ENCODE results near the gene ALG6. TPM values are rescaled to one million over a fixed set of nuclear protein-coding genes. Genes with fewer than 3 reads are reported as not detected.

ALG6 gene
- total RNA-seq, 1 experiment from 2014 or later = 5.4 TPM

DNA sequence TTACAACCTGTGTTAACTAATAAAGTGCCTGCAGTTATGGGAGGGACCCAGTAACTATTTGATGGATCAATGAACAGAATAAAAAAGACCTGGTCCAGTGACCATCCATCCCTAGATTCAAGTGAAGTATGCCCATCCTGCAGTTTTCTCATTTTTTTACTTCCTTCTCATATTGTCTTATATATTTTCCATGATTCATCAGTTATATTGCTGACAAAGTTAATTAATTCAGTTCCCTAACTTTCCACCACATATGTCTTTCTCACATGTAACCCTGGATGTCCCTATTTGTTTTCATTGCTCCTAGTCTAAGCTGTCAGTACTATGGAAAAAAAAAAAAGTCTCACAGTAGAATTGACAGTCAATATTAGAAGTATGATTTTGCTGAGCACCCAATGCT lies 91.3 kb downstream of the ALG6 start:
- TF ChIP-seq, protein P1, sequence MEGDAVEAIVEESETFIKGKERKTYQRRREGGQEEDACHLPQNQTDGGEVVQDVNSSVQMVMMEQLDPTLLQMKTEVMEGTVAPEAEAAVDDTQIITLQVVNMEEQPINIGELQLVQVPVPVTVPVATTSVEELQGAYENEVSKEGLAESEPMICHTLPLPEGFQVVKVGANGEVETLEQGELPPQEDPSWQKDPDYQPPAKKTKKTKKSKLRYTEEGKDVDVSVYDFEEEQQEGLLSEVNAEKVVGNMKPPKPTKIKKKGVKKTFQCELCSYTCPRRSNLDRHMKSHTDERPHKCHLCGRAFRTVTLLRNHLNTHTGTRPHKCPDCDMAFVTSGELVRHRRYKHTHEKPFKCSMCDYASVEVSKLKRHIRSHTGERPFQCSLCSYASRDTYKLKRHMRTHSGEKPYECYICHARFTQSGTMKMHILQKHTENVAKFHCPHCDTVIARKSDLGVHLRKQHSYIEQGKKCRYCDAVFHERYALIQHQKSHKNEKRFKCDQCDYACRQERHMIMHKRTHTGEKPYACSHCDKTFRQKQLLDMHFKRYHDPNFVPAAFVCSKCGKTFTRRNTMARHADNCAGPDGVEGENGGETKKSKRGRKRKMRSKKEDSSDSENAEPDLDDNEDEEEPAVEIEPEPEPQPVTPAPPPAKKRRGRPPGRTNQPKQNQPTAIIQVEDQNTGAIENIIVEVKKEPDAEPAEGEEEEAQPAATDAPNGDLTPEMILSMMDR (IDR thresholded peaks at IDR 0.05; ENCODE audit: unreplicated experiment) = no peak
- POLR2A ChIA-PET = no interaction called here
- intact Hi-C loops (cut with micrococcal nuclease) = no loop called here
- BruUV-seq (replicated peaks) = no TSS peak
- Mint-ChIP-seq H3K4me3 (ENCODE audit: unreplicated experiment) (no peak overlapping the region), H3K27ac (ENCODE audit: low read depth, unreplicated experiment) (no peak overlapping the region), H3K27me3 (ENCODE audit: insufficient read depth, unreplicated experiment) (no peaks in the 10 kb centered on the region), H3K36me3 (ENCODE audit: insufficient read depth, unreplicated experiment) (no peaks in the 10 kb centered on the region), H3K9me3 (ENCODE audit: unreplicated experiment) (no peaks in the 10 kb centered on the region), H3K4me1 (ENCODE audit: insufficient read depth, unreplicated experiment) (no peaks in the 10 kb centered on the region)
- CTCF ChIA-PET = no interaction called here
- DNase-seq (ENCODE audit: unreplicated experiment) = no peak

DNA sequence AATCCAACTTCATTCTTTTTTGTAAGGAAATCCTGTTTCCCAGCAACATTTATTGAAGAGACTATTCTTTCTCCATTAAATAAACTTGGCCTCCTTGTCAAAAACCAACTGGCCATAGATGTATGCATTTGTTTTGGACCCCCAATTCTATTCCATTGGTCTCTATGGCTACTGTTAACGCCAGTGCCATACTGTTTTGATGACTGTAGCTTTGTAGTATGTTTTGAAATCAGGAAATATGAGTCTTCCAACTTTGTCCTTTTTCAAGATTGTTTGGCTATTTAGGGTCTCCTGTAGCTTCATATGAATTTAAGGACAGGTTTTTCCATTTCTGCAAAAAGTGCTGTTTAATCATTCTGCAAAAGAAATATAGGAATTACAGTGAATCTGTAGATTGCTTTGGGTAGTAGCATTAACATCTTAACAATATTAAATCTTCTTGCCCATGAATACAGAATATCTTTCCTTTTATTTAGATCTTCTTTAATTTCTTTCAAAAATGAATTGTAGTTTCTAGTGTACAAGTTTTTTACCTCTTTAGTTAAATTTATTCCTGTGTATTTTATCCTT lies 94.3 kb downstream of the ALG6 start:
- BruUV-seq (replicated peaks) = no TSS peak
- no peaks in the 10 kb centered on the region for H3K4me1 Mint-ChIP-seq (ENCODE audit: insufficient read depth, unreplicated experiment)
- intact Hi-C loops (cut with micrococcal nuclease) = no loop called here
- DNase-seq (ENCODE audit: unreplicated experiment) = no peak
- no peak overlapping the region for H3K27ac Mint-ChIP-seq (ENCODE audit: low read depth, unreplicated experiment)
- ChIA-PET CTCF (interaction anchor here (2.0 kb wide), 1 partner anchor 20 kb away, joined by 5 read pairs; no protein-coding TSS in a partner anchor), POLR2A (interaction anchor here (0.7 kb wide), 1 partner anchor 51 kb away, joined by 3 read pairs; no protein-coding TSS in a partner anchor)
- no peak overlapping the region for H3K4me3 Mint-ChIP-seq (ENCODE audit: unreplicated experiment)
- TF ChIP-seq, protein P1 (IDR thresholded peaks at IDR 0.05; ENCODE audit: unreplicated experiment) = no peak
- H3K36me3 Mint-ChIP-seq (ENCODE audit: insufficient read depth, unreplicated experiment) = no peaks in the 10 kb centered on the region
- no peaks in the 10 kb centered on the region for H3K9me3 Mint-ChIP-seq (ENCODE audit: unreplicated experiment)
- no peaks in the 10 kb centered on the region for H3K27me3 Mint-ChIP-seq (ENCODE audit: insufficient read depth, unreplicated experiment)

DNA sequence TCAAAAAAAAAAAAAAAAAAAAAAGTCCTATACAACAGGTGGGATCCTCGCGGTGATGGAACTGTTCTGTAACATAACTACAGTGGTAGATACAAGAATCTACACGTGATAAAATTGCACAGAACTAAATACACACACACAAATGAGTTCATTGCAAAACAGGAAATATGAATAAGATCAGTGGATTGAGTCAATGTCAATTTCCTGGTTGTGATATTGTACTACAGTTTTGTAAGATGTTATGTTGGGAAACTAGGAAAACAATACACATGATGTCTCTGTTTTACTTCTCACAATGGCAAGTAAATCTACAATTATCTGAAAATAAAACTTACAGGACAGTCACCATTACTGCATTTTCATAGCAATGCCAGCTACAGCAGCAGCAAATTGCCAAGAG lies 95.8 kb downstream of the ALG6 start:
- H3K9me3 Mint-ChIP-seq (ENCODE audit: unreplicated experiment) = no peaks in the 10 kb centered on the region
- DNase-seq (ENCODE audit: unreplicated experiment) = peak; percentile 82
- H3K27me3 Mint-ChIP-seq (ENCODE audit: insufficient read depth, unreplicated experiment) = no peaks in the 10 kb centered on the region
- H3K4me3 Mint-ChIP-seq (ENCODE audit: unreplicated experiment) = no peak overlapping the region
- TF ChIP-seq, protein P1 (IDR thresholded peaks at IDR 0.05; ENCODE audit: unreplicated experiment) = no peak
- no TSS peak for BruUV-seq (replicated peaks)
- H3K4me1 Mint-ChIP-seq (ENCODE audit: insufficient read depth, unreplicated experiment) = no peaks in the 10 kb centered on the region
- no peaks in the 10 kb centered on the region for H3K36me3 Mint-ChIP-seq (ENCODE audit: insufficient read depth, unreplicated experiment)
- H3K27ac Mint-ChIP-seq (ENCODE audit: low read depth, unreplicated experiment) = no peak overlapping the region
- CTCF ChIA-PET = no interaction called here
- POLR2A ChIA-PET = no interaction called here
- intact Hi-C loops (cut with micrococcal nuclease) = no loop called here

DNA sequence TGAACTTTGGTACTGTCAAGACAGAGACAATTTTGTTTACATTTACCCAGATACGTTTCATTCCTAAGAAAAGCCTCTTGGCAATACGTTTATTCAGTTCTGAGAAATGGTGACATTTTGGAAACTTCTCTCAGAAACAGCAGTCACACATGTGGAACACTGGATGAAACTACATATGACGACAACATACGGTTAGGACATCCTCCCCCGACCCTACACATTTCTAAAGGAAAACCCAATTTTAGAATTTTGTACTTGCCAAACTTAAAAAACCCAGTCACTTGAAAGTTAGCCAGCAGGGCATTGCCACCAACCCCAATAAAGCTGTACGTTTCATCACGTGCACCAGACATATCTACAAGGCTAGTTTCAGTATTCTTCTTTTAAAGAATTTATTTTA lies 98.8 kb downstream of the ALG6 start:
- TF ChIP-seq, protein P1 (IDR thresholded peaks at IDR 0.05; ENCODE audit: unreplicated experiment) = no peak
- Mint-ChIP-seq H3K27ac (ENCODE audit: low read depth, unreplicated experiment) (no peak overlapping the region), H3K4me1 (ENCODE audit: insufficient read depth, unreplicated experiment) (no peaks in the 10 kb centered on the region), H3K4me3 (ENCODE audit: unreplicated experiment) (no peak overlapping the region), H3K27me3 (ENCODE audit: insufficient read depth, unreplicated experiment) (no peaks in the 10 kb centered on the region), H3K36me3 (ENCODE audit: insufficient read depth, unreplicated experiment) (no peaks in the 10 kb centered on the region), H3K9me3 (ENCODE audit: unreplicated experiment) (no peaks in the 10 kb centered on the region)
- CTCF ChIA-PET = interaction anchor here (0.6 to 1.6 kb wide), 2 partner anchors 72 to 80 kb away, joined by 3 to 7 read pairs; no protein-coding TSS in a partner anchor
- BruUV-seq (replicated peaks) = no TSS peak
- no peak for DNase-seq (ENCODE audit: unreplicated experiment)
- POLR2A ChIA-PET = interaction anchor here (0.7 to 1.7 kb wide), 4 partner anchors 9 to 1040 kb away, joined by 3 to 4 read pairs (median 4); no protein-coding TSS in a partner anchor
- intact Hi-C loops (cut with micrococcal nuclease) = no loop called here
